ENCODE data around the gene DPYD. TPM values are rescaled to one million over a fixed set of nuclear protein-coding genes. Genes with fewer than 3 reads are reported as not detected.
"Not testable (repeated sequence)": the region's sequence is repeated elsewhere in the genome, so short reads cannot be mapped to it uniquely, and the experiment has no call there.

The DPYD gene
- total and polyA plus RNA-seq, 9 of the 15 experiments (the other 6 are each of a cell fraction or from before 2014, with no cell fraction given): 0.03 to 0.25 (median 0.08) TPM; not detected in 2

- no peak for TF ChIP-seq ETS2 (tag; IDR thresholded peaks at IDR 0.05; ENCODE audit: borderline replicate concordance, poor library complexity, severe bottlenecking)
- TF ChIP-seq CBX3 (IDR thresholded peaks at IDR 0.05; ENCODE audit: borderline replicate concordance in 1 of 2, low read length in 2 of 2): no peak
- no peak for TF ChIP-seq ELK1 (CRISPR knock-in tag; IDR thresholded peaks at IDR 0.05)
- TF ChIP-seq, protein P1, sequence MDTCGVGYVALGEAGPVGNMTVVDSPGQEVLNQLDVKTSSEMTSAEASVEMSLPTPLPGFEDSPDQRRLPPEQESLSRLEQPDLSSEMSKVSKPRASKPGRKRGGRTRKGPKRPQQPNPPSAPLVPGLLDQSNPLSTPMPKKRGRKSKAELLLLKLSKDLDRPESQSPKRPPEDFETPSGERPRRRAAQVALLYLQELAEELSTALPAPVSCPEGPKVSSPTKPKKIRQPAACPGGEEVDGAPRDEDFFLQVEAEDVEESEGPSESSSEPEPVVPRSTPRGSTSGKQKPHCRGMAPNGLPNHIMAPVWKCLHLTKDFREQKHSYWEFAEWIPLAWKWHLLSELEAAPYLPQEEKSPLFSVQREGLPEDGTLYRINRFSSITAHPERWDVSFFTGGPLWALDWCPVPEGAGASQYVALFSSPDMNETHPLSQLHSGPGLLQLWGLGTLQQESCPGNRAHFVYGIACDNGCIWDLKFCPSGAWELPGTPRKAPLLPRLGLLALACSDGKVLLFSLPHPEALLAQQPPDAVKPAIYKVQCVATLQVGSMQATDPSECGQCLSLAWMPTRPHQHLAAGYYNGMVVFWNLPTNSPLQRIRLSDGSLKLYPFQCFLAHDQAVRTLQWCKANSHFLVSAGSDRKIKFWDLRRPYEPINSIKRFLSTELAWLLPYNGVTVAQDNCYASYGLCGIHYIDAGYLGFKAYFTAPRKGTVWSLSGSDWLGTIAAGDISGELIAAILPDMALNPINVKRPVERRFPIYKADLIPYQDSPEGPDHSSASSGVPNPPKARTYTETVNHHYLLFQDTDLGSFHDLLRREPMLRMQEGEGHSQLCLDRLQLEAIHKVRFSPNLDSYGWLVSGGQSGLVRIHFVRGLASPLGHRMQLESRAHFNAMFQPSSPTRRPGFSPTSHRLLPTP (IDR thresholded peaks at IDR 0.05; ENCODE audit: borderline replicate concordance, extremely low read depth, insufficient read length): no peak
These were observed 676.8 kb downstream of the DPYD start (continued) for GRCh38 chr1:97243973-97244560.

GRCh38 chr1:97238816-97239215, 682.0 kb downstream of the DPYD start:
- 2% methylated on average over 3 of the region's 3 CpGs for WGBS (ENCODE audit: insufficient coverage, low coverage, missing lambda C conversion rate)
- intact Hi-C loops (cut with micrococcal nuclease) (no loop called here), in situ Hi-C loops (cut with MboI) (no loop called here)
- DNase-seq (ENCODE audit: extremely low read depth in 1 of 4, low spot score in 3 of 4): no peak
- Histone ChIP-seq H2AFZ (ENCODE audit: low read depth, low read length) (no peak overlapping the region), H3K27me3 (ENCODE audit: control insufficient read depth in 2 of 2, insufficient read depth in 2 of 2, low read length in 2 of 2) (no peaks in the 10 kb centered on the region), H3K4me2 (ENCODE audit: insufficient read depth, low read length) (no peak overlapping the region), H3K9me1 (ENCODE audit: control insufficient read depth, insufficient read depth, low read length) (no peaks in the 10 kb centered on the region), H3K79me2 (ENCODE audit: control insufficient read depth, insufficient read depth, low read length) (no peaks in the 10 kb centered on the region), H3K9me3 (replicated peaks; ENCODE audit: control insufficient read depth, insufficient read depth, low read depth, low read length) (no peaks in the 10 kb centered on the region), H3K4me1 (replicated peaks in 1 of 2; ENCODE audit: control insufficient read depth in 2 of 2, insufficient read depth in 2 of 2, low read length in 2 of 2) (no peaks in the 10 kb centered on the region), H3K36me3 (ENCODE audit: control insufficient read depth, insufficient read depth, low read length) (no peaks in the 10 kb centered on the region), H4K20me1 (replicated peaks; ENCODE audit: control insufficient read depth, insufficient read depth, low read length) (no peaks in the 10 kb centered on the region), H3K27ac (ENCODE audit: extremely low read depth, low read depth, low read length) (no peak overlapping the region), H3K9ac (ENCODE audit: insufficient read depth in 1 of 2, low read depth in 2 of 2, low read length in 2 of 2) (no peak overlapping the region), H3K4me3 (no peak overlapping the region)
- TF ChIP-seq ZBTB1 (CRISPR knock-in tag; IDR thresholded peaks at IDR 0.05; ENCODE audit: borderline replicate concordance, low read depth): no peak
- TF ChIP-seq MBD1 (CRISPR knock-in tag; IDR thresholded peaks at IDR 0.05): no peak
- no peak for TF ChIP-seq ZNF282 (CRISPR knock-in tag; IDR thresholded peaks at IDR 0.05)
- no peak for FAIRE-seq
- CTCF ChIA-PET (ENCODE audit: low intra/inter-chr PET ratio): no interaction called here
- POLR2A ChIA-PET: no interaction called here
- BruUV-seq (replicated peaks): no TSS peak
- no peak for ATAC-seq

DNA sequence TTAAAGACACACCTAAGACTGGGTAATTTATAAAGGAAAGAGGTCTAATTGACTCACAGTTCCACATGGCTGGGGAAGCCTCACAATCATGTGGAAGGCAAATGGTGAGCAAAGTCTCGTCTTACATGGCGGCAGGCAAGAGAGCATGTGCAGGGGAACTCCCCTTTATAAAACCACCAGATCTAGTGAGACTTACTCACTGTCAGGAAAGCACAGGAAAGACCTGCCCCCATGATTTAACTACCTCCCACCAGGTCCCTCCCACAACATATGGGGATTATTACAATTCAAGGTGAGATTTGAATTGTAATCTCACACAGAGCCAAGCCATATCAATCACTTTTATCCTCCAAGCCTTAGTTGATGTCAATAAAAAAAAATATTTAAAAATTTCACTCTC, 689.5 kb downstream of the DPYD start:
- POLR2A ChIA-PET; CTCF ChIA-PET (ENCODE audit: low intra/inter-chr PET ratio); H3K9me1 ChIP-seq (ENCODE audit: control insufficient read depth, insufficient read depth, low read length); H3K27ac ChIP-seq (ENCODE audit: extremely low read depth, low read depth, low read length); H3K9ac ChIP-seq (ENCODE audit: insufficient read depth in 1 of 2, low read depth in 2 of 2, low read length in 2 of 2); H3K4me2 ChIP-seq (ENCODE audit: insufficient read depth, low read length); in situ Hi-C loops (cut with MboI); H3K4me1 ChIP-seq (replicated peaks in 1 of 2; ENCODE audit: control insufficient read depth in 2 of 2, insufficient read depth in 2 of 2, low read length in 2 of 2); H3K36me3 ChIP-seq (ENCODE audit: control insufficient read depth, insufficient read depth, low read length); H2AFZ ChIP-seq (ENCODE audit: low read depth, low read length); intact Hi-C loops (cut with micrococcal nuclease); H3K9me3 ChIP-seq (replicated peaks; ENCODE audit: control insufficient read depth, insufficient read depth, low read depth, low read length); ATAC-seq; H4K20me1 ChIP-seq (replicated peaks; ENCODE audit: control insufficient read depth, insufficient read depth, low read length); H3K79me2 ChIP-seq (ENCODE audit: control insufficient read depth, insufficient read depth, low read length); H3K27me3 ChIP-seq (ENCODE audit: control insufficient read depth in 2 of 2, insufficient read depth in 2 of 2, low read length in 2 of 2); BruUV-seq (replicated peaks); FAIRE-seq; H3K4me3 ChIP-seq; DNase-seq (ENCODE audit: extremely low read depth in 1 of 4, low spot score in 3 of 4): not testable (repeated sequence)
- 14% methylated on average over 2 of the region's 2 CpGs for WGBS (ENCODE audit: insufficient coverage, low coverage, missing lambda C conversion rate)
